ENCODE measurements around the gene KDM4B. TPM values are rescaled to one million over a fixed set of nuclear protein-coding genes. Genes with fewer than 3 reads are reported as not detected.

The KDM4B gene
- total RNA-seq, 1 experiment from 2014 or later: 5.6 TPM

DNA sequence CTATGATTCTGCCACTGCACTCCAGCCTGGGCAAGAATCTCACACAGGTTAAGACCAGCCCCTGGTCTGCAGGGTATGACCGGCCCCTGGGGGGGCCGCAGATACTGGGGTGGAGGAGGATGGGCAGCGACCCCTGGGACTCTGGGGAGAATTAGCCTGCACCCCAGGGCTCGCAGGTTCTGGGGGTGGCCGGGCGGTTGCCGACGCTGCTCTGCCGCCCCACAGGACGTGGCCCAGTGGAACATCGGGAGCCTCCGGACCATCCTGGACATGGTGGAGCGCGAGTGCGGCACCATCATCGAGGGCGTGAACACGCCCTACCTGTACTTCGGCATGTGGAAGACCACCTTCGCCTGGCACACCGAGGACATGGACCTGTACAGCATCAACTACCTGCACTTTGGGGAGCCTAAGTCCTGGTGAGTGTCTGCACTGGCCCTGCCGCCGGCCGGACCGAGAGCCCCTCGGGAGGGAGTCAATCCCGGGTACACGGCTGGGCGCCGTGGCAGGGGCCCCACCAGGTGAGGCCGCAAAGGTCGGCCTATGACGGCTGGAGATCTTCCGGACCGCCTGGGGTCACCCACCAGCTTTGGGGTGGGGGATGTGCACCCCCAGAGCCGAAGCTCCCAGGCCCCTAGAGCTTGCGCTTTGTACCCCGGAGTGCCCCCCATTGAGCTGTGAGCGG is 78.5 kb downstream of the KDM4B start:
- no peak for DNase-seq (ENCODE audit: extremely low read depth, low read depth)

DNA sequence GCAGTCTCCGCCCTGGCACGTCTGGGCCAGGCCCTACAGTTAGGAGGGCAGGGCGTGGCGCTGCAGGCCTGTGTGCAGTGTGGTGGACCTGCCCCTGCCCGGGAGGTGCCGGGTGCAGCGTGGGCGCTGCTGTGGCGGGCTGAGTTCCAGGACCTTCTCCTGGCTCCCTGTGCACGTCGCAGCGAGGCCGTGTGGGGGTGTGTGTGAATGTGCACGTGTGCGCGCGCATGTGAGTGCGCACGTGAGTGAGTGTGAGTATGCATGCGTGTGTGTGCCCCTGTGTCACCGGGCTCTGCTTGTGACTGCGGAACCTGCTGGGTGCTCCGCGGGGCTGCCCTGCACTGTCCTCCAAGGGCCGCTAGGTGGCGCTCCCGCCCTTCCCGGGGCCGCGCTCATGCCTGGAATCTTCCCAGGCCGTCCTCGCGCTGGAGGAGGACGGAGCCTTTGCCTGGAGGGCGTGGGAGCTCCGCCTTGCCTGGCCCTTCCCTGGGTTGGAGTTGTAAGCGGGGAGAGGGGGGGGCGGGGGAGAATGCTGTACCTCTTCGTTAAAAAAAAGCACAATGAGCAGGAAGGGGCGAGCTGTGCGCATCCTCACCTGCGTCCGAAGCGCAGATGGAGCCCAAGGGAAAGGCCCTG is 79.3 kb downstream of the KDM4B start:
- DNase-seq (ENCODE audit: extremely low read depth, low read depth): peak; percentile 54

DNA sequence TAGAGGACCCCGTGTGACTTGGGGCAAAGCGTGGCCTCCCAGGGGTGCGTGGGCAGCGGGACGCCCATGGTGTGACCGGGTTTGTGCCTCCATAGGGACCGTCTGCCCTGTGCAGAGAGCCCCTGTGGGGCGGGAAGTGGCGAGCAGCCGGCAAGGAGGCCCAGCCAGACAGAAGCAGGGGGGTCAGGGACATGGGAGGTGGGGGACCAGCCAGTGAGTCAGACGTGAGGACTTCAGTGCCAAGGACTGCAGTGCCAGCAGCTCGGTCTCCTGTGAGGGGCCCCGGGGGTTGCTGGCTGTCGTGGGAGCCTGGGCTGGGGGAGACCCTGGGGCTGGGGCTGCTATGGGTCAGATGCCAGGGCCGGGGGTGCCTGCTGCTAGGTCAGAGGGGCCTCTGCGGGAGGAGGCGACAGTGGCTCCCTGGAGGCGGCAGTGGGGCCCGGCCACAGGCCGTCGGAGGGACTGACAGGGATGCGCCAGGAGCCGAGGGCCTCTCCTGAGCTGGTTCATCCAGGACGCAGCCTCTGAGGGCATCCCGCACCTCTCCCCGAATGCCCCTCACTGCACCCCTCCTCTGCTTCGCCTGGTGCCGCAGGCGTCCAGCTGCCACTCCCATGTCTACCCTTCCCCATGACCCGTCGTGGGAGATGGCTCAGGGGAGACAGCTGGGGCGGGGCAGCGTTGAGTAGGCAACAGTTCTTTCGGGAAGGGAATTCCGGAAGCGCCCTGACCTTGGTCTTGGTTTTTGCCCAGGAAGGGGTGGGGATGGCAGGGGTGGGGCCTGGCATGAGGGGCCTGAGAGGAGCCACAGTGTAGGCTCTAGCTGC is 80.0 kb downstream of the KDM4B start:
- DNase-seq (ENCODE audit: extremely low read depth, low read depth): no peak

DNA sequence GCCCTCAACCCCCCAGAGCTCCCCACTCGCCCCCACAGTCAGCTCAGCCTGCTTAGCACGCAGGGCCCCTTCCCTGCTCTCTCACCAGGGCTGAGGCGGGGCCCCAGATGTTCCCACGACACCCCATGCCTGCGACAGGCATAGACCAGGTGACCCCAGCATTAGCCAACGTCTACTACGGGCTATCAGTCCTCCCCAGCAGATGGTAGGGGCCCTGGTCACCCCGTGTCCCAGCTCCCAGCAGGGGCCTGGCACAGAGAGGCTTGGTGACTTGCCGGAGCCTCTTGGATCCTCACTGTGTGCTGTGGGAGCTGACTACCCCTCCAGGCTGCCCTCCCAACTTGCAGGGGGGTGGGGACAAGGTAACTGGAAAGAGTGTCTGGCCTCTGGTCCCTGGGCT is 80.6 kb downstream of the KDM4B start:
- DNase-seq (ENCODE audit: extremely low read depth, low read depth): no peak

DNA sequence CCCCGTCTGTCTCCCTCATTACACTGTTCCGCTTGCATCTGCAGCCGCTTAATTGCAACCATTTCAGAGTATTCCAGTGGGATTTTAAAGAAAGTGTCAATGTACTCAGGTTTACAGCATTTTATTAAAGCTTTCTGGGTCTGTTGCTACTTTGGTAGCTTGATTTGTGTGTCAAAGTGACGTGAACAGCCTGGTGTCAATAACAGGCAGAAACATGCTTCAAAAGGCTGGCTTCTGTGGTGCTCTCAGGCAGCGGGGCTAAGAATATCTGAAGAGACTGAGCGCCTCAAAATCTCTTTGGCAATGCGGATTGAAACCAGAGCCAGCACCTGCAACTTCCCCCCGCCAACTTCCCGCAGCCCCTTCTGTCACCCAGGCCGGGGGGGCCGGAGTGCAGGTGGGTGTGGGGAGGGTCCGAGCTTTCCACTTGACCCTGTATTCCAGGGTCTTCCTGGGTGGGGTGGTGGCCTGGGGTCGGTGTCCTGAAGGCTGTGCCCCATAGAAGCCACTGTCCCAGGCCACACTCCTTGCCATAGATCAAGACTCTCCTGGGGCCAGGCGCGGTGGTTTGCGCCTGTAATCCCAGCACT is 81.2 kb downstream of the KDM4B start:
- no peak for DNase-seq (ENCODE audit: extremely low read depth, low read depth)

DNA sequence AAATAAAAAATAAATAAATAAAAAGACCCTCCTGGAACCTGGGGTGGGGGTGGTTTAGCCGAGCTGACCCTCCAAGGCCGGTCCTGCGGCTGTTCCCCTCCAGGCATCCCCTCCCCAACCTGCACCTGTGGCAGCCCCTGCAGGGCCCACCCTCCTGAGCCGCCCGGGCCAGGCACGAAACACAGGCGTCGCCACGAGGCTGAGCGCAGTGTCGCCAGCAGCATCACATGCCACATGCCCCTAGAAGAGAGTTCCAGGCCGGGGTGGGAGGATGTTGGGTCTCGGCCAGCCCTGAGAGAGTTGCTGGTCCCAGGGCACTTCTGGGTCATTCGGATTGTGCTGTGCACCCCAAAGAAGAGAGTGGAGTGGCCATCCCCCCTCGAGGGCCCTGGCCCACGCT is 82.0 kb downstream of the KDM4B start:
- DNase-seq (ENCODE audit: extremely low read depth, low read depth): no peak

DNA sequence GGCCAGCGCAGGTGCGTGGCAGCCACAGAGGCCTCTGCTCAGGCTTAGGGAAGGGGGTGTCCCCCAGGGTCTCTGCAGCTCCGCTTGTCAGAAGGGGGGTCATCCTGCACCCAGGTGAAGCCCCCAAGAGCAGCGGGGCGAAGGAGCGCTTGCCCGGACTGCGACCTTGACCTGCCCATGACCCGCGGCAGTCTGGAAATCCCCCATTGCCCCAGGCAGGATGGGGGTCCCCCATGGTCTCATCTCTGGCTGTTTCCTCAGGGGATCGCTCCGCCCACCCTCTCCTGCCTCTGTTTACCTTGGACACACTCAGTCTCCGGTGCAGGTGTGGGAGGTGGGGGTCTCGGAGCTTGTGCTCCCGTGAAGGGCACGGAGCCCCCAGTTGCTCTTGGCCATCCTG is 82.7 kb downstream of the KDM4B start:
- DNase-seq (ENCODE audit: extremely low read depth, low read depth): no peak

DNA sequence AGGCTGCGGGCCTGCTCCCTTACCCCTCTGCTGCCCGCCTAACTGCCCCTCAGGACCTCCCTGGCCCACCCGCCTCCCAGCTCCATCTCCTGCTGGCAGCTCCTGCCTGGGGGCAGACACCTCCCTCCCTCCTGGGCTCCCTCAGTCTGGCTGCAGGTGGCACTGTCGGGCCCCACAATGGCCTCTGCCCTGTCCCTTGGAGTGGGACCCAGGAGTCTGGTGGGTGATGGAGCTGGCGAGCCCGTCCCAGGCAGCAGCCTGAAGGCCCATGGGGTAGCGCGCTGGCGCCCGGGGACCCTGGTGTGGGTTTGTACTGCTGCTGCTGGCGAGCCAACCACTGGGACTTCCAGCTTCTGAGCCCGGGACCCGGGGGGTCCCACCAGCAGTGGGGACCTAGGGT is 83.6 kb downstream of the KDM4B start:
- no peak for DNase-seq (ENCODE audit: extremely low read depth, low read depth)

DNA sequence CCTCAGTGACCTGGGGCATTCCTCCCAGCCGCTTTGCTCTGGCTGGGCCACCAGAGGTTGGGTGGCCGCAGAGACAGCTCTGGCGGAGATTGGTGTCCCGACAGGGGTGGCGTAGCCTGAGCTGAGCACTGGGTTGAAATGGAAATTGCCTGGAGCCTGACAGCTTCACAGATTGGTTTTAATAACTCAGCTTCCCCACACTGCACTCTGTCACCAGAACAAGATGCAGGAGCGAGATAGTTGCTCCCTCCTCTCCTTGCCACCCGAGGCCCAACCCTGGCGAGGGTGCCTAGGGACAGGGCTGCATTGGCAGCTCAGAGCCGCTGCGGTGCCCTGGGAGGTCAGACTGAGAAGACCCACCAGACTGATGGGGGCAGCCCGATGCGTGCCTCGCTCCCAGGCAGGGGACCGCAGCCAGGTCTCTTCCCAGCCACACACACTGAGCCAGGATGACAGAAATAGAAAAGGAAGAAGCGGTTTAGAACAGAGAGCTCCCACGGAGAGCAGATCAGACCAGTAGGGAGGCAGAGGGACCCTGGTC is 84.1 kb downstream of the KDM4B start:
- no peak for DNase-seq (ENCODE audit: extremely low read depth, low read depth)

DNA sequence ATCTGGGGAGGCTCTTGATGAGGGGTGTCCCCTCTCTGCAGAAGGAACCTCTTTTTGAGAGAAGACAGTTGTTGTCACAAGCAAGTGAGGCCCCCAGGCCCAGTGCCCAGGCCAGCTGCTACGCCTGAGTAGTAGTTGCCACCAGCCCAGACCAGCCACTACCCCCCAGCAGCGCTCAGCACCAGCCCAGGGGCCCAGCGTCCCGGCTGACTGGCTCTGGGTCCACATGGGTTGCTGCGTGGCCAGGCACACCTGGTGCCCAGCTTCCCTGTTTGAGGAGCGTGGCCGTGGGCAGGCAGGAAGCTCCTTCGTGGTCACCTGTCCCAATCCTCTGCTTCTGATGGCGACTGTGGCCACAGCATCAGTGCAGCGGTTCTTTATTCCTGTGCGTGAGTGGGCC is 84.7 kb downstream of the KDM4B start:
- no peak for DNase-seq (ENCODE audit: extremely low read depth, low read depth)

DNA sequence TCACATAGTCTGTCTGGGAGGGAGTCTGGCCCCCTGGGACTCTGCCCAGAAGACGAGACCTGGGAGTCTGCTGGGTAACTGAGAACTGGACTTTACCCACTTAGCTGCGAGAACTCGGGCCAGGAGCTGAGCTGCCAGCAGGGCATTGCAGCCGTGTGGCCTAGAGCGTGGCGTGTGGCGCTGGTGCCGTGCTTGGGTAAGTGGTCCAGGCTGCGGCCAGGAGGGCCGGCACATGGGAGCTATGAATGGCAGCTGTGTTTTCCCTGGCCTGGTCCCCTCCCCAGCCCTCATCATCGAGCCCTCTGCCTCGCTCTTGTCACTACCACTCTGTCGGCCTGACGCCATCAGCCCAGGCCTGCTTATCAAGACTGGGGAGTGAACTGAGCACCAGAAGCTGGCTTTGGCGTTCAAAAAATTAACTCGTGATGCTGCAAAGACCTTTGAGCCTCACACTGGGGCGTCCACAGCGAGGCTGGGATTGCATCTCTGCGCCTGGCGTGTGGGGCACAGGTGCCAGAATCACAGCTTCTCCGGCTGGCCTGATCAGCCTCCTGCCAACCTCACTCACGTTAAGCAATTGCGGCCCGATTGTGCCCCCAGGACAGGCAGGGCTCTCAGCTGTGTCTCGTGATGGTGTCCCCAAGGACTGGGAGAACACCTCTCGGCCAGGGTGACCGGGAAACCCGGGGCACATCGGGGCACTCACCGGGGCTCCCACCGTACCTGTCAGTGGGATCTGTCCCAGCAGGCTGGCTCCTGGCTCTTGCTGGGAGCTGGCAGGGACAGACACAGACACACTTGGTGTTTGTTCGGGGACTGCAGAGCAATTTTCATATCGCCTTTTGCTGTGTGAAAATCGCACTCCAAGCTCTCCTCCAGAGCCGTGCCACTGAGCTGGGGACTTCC is 85.9 kb downstream of the KDM4B start:
- no peak for DNase-seq (ENCODE audit: extremely low read depth, low read depth)

DNA sequence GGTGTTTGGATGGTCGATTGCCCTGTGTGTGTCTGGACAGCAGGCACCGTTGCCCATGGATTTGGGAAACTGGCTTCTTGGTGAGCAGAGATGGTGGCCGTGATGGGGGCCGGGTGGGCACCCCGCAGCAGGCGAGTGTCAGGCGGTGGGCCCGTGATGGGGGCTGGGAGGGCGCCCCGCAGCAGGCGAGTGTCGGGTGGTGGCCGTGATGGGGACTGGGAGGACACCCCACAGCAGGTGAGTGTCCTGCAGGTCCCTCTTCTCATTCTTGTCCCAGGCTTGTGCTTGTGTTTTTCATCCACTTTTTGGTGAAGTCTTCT is 86.5 kb downstream of the KDM4B start:
- no peak for DNase-seq (ENCODE audit: extremely low read depth, low read depth)

DNA sequence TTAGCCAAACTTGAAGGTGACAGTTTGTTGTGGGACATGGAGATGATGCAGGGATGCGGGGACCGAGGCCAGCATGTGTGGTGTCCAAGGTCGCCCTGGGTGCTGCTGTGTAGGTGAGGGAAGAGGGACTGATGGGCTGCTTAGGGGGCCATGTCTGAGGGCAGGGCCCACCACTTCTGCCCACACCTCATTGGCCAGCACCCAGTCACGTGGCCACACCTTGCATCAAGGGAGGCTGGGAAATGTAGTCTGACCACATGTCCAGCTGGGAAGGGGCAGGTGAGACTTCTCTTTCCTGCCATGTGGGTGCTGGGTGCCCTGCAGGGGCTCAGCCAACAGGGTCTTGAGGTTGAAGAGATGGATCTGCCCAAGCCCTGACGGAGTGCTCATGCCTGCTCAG is 88.9 kb downstream of the KDM4B start:
- no peak for DNase-seq (ENCODE audit: extremely low read depth, low read depth)

DNA sequence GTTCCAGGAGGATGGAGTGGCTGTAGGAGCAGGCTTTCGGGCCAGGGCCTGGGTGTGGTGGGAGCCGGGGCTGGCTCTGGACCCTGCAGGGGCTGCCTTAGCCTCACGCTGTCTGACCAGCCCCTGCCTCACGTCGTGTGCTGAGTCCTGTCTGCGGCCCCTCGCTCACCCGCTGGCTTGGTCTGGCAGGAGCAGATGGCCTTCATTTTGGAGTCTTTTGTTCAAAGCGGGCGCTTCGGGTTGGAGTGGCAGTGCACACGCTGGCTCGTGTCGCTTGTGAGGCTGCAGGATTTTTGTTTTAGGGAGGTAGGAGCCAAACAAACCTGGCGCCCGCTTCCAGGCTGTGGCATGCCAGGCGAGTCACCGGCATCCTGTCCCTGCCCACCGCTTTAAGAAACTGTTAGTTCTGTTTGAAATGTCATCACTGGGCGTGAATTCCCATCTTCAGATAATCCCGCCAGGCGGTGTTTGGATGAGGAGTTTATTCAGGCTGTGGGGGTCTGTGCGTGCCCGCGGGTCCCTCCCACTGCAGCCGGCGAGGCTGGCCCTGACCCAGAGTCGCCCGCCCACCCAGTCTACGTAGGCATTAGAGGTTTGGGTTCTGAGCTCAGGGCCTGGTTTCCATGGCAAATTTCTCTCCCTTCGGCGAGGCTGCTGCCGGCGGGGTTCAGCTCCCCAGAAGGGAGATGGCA is 89.8 kb downstream of the KDM4B start:
- no peak for DNase-seq (ENCODE audit: extremely low read depth, low read depth)

DNA sequence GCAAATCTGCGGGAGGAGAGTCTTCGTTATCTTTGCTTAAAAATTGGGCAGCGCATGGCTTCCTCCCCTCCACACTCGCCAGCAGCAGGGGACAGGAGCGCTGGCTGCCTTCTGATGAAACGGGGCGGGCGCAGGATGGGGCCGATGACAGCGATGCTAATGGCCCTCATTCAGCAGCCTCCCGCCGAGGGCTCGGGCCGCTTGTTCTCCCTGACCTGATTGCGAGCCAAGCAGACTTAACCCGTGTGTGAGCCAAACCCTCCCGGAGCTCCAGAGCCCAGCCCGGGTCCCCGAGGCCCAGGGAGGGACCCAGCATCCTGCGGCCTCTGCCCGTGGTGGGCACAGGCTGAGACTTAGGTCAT is 90.3 kb downstream of the KDM4B start:
- DNase-seq (ENCODE audit: extremely low read depth, low read depth): no peak

DNA sequence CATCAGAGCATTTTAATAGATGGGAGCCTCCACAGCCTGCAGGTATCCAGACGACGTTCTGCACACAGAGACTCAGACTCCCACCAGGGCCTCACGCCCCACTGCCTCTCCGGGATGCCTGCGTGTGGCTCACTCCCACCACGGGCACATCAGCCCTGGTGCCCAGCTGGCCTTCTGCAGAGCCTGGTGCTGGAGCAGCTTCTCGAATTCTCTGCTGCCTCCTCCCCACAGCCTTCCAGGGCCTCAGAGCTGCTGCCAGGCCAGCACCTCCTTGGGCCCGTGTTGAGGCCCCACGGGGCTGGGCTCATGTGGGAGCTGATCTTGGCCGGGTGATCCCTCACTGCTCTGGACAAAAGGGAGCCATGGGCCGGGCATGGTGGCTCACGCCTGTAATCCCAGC is 90.9 kb downstream of the KDM4B start:
- no peak for DNase-seq (ENCODE audit: extremely low read depth, low read depth)

DNA sequence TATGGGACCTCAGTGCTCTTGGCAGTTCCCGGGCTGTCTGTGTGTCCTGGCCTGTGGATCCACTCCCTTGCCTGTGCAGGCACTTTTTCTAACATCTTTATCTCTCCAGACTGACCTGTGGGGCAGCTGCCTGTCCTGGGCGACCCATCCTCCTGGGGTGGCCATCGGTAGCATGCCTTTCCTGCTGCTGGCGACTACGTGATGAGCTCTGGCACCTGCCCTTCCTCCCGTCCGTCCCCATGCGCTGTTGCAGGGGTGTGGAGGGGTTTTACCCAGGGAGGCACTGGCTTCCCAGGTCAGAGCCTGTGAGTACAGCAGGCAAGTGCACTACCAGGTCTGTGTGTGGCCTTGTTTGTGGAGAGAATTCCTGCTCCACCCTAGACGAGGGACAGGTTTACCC is 93.3 kb downstream of the KDM4B start:
- DNase-seq (ENCODE audit: extremely low read depth, low read depth): no peak

DNA sequence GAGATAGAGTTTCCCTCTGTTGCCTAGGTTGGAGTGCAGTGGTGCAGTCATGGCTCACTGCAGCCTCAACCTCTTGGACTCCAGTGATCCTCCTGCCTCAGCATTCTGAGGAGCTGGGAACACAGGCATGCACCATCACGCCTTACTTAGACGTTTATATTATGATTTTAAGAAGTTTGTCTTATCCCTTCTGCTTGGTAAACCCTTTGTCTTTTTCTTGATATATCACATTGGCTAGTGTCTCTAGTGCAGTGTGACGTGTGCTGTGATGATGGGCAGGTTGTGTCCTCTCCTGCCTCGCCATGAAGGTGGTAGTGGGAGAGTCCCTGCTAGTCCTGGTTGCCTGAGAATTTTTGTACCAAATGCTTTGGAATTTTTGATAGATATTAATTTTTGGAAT is 93.9 kb downstream of the KDM4B start:
- DNase-seq (ENCODE audit: extremely low read depth, low read depth): no peak

DNA sequence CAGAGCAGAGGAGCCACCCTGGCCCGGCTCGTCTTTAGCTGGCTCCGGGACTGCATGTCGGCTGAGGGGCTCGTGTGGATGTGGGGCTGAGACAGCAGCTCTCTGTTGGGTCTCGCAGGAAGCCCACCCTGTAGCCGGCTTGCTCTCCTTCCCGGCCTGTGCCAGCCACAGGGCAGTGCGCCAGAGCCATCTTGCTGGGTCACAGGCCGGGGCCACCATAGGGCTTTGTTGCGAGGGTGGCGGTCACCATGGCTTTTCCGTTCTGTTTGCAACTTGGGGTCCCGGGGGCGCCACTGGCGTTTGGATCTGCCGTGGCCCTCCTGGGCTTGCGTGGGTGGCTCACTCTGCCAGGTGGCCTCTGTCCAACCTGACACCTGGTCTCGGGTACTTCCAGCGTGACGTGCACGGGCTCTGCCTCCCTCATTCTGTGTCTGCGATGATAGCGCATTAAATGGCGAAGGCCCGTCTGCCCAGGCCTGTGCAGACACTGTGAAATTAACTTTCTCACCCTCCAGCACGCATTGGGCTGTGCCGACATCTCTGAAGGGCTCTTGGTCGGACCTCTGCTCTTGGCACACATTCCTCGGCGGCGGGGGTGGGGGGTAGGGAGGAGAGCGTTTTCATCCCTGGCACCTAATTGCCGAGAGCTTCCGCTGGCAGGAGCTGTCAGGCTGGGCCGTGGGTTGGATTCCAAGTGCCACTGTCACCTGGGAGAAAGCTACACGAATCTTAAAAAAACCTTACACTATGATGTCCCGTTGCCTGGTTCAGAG is 95.1 kb downstream of the KDM4B start:
- DNase-seq (ENCODE audit: extremely low read depth, low read depth): no peak
